ENCODE data around the gene HIRA.
A peak's percentile ranks its signal among the peaks of the same experiment; 100 is the strongest.

The HIRA gene

DNA sequence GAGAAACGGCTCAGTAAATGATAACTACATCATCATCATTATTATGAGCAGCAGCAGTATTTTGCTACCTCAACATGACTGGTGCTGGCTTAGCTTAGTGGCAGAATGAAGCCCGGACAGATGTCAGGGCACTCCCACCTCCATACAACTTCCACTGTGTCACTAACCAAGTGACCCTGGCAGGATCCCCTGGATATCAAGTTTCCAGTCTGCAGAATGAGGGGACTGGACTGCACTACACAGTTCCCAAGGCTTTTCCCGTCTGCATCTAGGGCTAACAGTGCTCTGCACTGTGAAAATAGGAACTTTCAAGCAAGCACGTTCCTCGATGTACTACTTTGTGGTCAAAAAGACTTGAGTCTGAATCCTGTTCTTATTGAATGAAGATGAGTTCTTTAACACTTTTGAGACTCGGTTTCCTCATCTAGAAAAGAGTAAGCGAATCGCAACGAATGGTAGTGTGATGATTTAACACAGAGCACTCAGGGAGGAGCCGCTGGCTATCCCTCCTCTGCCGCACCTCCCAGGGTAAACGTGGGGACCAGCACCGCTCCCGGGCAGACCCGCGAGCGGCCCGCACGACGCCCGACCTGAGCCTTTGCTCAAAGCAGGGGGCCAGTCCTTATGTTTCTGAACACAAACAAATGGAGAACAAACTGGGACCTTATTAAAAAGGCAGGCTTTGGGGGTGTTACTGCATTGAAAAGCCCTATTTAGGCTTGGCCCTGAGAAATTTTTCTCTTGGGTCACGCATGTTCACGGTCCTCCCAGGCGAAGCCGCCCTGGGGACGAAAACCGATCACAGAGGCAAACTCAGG, 140.9 kb downstream of the HIRA start:
- Histone ChIP-seq H3K9ac (ENCODE audit: low read depth, low read length) (peak overlapping the region; percentile 60), H3K4me3 (ENCODE audit: low read depth in 1 of 2, low read length in 2 of 2) (peak overlapping the region; percentile 58 to 72; a peak in 3 of 4 replicates), H3K4me2 (ENCODE audit: insufficient read depth, low read length) (peak overlapping the region; percentile 93), H3K4me1 (ENCODE audit: insufficient read depth, low read length) (peaks cover 23% of the 10 kb centered on the region), H4K20me1 (ENCODE audit: insufficient read depth, low read length) (no peaks in the 10 kb centered on the region), H3K27me3 (ENCODE audit: insufficient read depth, low read length, poor library complexity) (no peaks in the 10 kb centered on the region), H2AFZ (ENCODE audit: low read depth, low read length) (peak overlapping the region; percentile 86), H3K9me3 (ENCODE audit: insufficient read depth, low read length, severe bottlenecking) (no peaks in the 10 kb centered on the region), H3K36me3 (ENCODE audit: insufficient read depth, low read length) (no peaks in the 10 kb centered on the region), H3K79me2 (ENCODE audit: insufficient read depth, low read length) (no peaks in the 10 kb centered on the region), H3K27ac (ENCODE audit: low read length) (peak overlapping the region; percentile 51; the same call in 1 of the 2 replicates)
- DNase-seq (no peak), ATAC-seq (ENCODE audit: insufficient read depth, low read depth) (no peak)
- TF ChIP-seq, protein P1, sequence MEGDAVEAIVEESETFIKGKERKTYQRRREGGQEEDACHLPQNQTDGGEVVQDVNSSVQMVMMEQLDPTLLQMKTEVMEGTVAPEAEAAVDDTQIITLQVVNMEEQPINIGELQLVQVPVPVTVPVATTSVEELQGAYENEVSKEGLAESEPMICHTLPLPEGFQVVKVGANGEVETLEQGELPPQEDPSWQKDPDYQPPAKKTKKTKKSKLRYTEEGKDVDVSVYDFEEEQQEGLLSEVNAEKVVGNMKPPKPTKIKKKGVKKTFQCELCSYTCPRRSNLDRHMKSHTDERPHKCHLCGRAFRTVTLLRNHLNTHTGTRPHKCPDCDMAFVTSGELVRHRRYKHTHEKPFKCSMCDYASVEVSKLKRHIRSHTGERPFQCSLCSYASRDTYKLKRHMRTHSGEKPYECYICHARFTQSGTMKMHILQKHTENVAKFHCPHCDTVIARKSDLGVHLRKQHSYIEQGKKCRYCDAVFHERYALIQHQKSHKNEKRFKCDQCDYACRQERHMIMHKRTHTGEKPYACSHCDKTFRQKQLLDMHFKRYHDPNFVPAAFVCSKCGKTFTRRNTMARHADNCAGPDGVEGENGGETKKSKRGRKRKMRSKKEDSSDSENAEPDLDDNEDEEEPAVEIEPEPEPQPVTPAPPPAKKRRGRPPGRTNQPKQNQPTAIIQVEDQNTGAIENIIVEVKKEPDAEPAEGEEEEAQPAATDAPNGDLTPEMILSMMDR (IDR thresholded peaks at IDR 0.05; ENCODE audit: borderline replicate concordance, extremely low read depth, low read length, poor library complexity, severe bottlenecking) = no peak
- TF ChIP-seq EZH2 (IDR thresholded peaks at IDR 0.05; ENCODE audit: borderline replicate concordance, low read depth, low read length, severe bottlenecking) = no peak

DNA sequence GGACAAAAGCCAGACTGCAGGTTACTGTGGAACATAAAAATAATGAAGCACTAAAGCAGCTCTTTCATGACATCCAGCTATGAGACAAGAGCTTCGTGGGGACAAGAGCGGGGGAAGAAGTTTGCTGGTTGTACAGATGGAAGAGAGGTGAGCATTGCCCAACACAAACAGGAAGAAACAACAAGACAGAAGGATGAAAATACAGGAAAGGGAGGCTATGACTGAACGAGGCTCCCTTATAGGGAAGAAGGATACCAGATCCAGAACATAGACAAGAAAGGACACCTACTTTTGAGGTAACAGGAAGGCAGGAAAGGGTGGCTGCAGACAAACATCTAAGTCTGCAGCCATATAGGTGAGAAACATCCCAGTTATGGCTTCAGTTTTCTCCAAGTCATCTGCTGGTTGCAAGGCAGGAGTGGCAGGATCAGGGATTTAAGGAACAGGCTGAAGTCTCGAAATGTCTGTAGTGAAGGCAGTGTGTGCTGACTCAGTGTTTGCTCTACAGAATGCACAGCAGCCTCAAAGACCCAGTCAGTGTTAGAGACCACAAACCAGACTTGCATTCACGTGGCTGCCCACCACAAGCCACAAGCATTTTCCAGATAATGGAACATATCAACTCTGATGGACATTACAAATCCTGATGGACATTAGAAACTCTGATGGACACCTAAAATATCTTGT, 141.9 kb downstream of the HIRA start:
- H4K20me1 ChIP-seq (ENCODE audit: insufficient read depth, low read length) = no peaks in the 10 kb centered on the region
- no peaks in the 10 kb centered on the region for H3K27me3 ChIP-seq (ENCODE audit: insufficient read depth, low read length, poor library complexity)
- H3K79me2 ChIP-seq (ENCODE audit: insufficient read depth, low read length) = no peaks in the 10 kb centered on the region
- no peak overlapping the region for H2AFZ ChIP-seq (ENCODE audit: low read depth, low read length)
- H3K4me1 ChIP-seq (ENCODE audit: insufficient read depth, low read length) = peaks cover 23% of the 10 kb centered on the region
- ATAC-seq (ENCODE audit: insufficient read depth, low read depth) (no peak; the same call in 2 of the 3 replicates), DNase-seq (no peak)
- H3K27ac ChIP-seq (ENCODE audit: low read length) = no peak overlapping the region
- no peaks in the 10 kb centered on the region for H3K9me3 ChIP-seq (ENCODE audit: insufficient read depth, low read length, severe bottlenecking)
- no peak for TF ChIP-seq EZH2 (IDR thresholded peaks at IDR 0.05; ENCODE audit: borderline replicate concordance, low read depth, low read length, severe bottlenecking)
- TF ChIP-seq, protein P1 (IDR thresholded peaks at IDR 0.05; ENCODE audit: borderline replicate concordance, extremely low read depth, low read length, poor library complexity, severe bottlenecking) = no peak
- H3K9ac ChIP-seq (ENCODE audit: low read depth, low read length) = no peak overlapping the region
- no peak overlapping the region for H3K4me2 ChIP-seq (ENCODE audit: insufficient read depth, low read length)
- no peak overlapping the region for H3K4me3 ChIP-seq (ENCODE audit: low read depth in 1 of 2, low read length in 2 of 2)
- no peaks in the 10 kb centered on the region for H3K36me3 ChIP-seq (ENCODE audit: insufficient read depth, low read length)

DNA sequence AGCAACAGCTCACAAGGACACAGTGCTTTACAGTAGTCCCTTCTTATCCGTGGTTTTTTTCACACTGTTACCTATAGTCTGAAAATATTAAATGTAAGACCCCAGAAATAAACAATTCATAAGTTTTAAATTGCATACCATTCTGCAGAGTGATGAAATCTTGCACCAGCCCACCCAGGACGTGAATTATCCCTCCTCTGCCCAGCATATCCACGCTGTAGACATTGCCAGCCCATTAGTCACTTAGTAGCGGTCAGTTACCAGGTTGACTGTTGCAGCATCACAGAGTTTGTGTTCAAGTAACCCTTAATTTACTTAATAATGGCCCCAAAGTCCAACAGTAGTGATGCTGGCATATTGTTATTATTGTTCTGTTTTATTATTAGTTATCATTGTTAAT, 143.6 kb downstream of the HIRA start:
- Histone ChIP-seq H3K4me3 (ENCODE audit: low read depth in 1 of 2, low read length in 2 of 2) (no peak overlapping the region), H2AFZ (ENCODE audit: low read depth, low read length) (no peak overlapping the region), H3K4me1 (ENCODE audit: insufficient read depth, low read length) (peaks cover 21% of the 10 kb centered on the region), H4K20me1 (ENCODE audit: insufficient read depth, low read length) (no peaks in the 10 kb centered on the region), H3K79me2 (ENCODE audit: insufficient read depth, low read length) (no peaks in the 10 kb centered on the region), H3K36me3 (ENCODE audit: insufficient read depth, low read length) (no peaks in the 10 kb centered on the region), H3K27me3 (ENCODE audit: insufficient read depth, low read length, poor library complexity) (no peaks in the 10 kb centered on the region), H3K4me2 (ENCODE audit: insufficient read depth, low read length) (no peak overlapping the region), H3K9me3 (ENCODE audit: insufficient read depth, low read length, severe bottlenecking) (no peaks in the 10 kb centered on the region), H3K9ac (ENCODE audit: low read depth, low read length) (no peak overlapping the region), H3K27ac (ENCODE audit: low read length) (no peak overlapping the region)
- ATAC-seq (ENCODE audit: insufficient read depth, low read depth) = no peak
- TF ChIP-seq EZH2 (IDR thresholded peaks at IDR 0.05; ENCODE audit: borderline replicate concordance, low read depth, low read length, severe bottlenecking) = no peak
- TF ChIP-seq, protein P1 (IDR thresholded peaks at IDR 0.05; ENCODE audit: borderline replicate concordance, extremely low read depth, low read length, poor library complexity, severe bottlenecking) = no peak
- no peak for DNase-seq

All from DND-41 (cell line).